Tibial nerve (tissue), 4 donors: ENCODE data around the gene AMBRA1. TPM values are rescaled to one million over a fixed set of nuclear protein-coding genes. Genes with fewer than 3 reads are reported as not detected.

Experiments used
- DNase-seq, 2 donors: peaks; one replicate each; pipeline ENCODE4 v3.0.0-alpha.2; 2019; ENCODE audit warnings: low spot score in 2 of 2
- H3K27ac ChIP-seq, 4 donors: fragments of 200-600 bp; sonication (generic) in 3 of 4; one replicate each; pipeline ENCODE4 v1.5.1; 2017 to 2019; ENCODE audit warnings: mild to moderate bottlenecking in 1 of 4
- H3K27me3 ChIP-seq, 2 donors: fragments of 200-600 bp; sonication (generic) in 1 of 2; one replicate each; pipeline versions ENCODE4 v1.5.1 to v1.6.0; 2017 to 2019
- H3K36me3 ChIP-seq, 3 donors: fragments of 200-600 bp; sonication (generic); one replicate each; pipeline ENCODE4 v1.5.1; 2018 to 2019
- H3K4me1 ChIP-seq, 4 donors: fragments of 200-600 bp; sonication (generic) in 3 of 4; one replicate each; pipeline ENCODE4 v1.5.1; 2017 to 2019
- H3K4me3 ChIP-seq, 4 donors: fragments of 200-600 bp; sonication (generic) in 3 of 4; one replicate each; pipeline ENCODE4 v1.5.1; 2017 to 2019; ENCODE audit warnings: mild to moderate bottlenecking in 1 of 4, moderate library complexity in 1 of 4
- H3K9me3 ChIP-seq, 4 donors: fragments of 200-600 bp; sonication (generic) in 3 of 4; one replicate each; pipeline ENCODE4 v1.5.1; 2017 to 2019
- EP300 ChIP-seq, 2 donors: sonication (generic); formaldehyde crosslinking; IDR thresholded peaks; one replicate each; pipeline ENCODE4 v1.6.1; 2017; ENCODE audit warnings: antibody characterized with exemption in 2 of 2, mild to moderate bottlenecking in 1 of 2
- POLR2A ChIP-seq, 2 donors: fragments of 450-650 bp; IDR thresholded peaks; one replicate each; pipeline ENCODE4 v1.6.1; 2017; ENCODE audit warnings: antibody characterized with exemption in 2 of 2, mild to moderate bottlenecking in 2 of 2, moderate library complexity in 2 of 2
- WGBS, 2 donors: methylation state at CpG; one replicate each; pipeline ENCODE4 v1.1.5; 2018; 5-methylcytosine and 5-hydroxymethylcytosine counted together
- total RNA-seq, 4 donors: library from RNA; depleted of rRNA; stranded (reverse); fragments of >200 nt; gene quantifications; one replicate each; pipeline ENCODE4 v1.1.0, GENCODE V29; 2016
- TF ChIP-seq, protein P1 (sequence below), 5 experiments: fragments of 200-600 bp in 3 of 5; fragments of 450-650 bp in 2 of 5; sonication (generic) in 3 of 5; IDR thresholded peaks; one replicate each; pipeline ENCODE4 v1.5.1; 2016 to 2019; ENCODE audit warnings: antibody characterized with exemption in 5 of 5, mild to moderate bottlenecking in 3 of 5, moderate library complexity in 2 of 5

Gene AMBRA1
- total RNA-seq, 4 donors from 2014 or later = 31.0 to 43.7 (median 35.8) TPM

DNA sequence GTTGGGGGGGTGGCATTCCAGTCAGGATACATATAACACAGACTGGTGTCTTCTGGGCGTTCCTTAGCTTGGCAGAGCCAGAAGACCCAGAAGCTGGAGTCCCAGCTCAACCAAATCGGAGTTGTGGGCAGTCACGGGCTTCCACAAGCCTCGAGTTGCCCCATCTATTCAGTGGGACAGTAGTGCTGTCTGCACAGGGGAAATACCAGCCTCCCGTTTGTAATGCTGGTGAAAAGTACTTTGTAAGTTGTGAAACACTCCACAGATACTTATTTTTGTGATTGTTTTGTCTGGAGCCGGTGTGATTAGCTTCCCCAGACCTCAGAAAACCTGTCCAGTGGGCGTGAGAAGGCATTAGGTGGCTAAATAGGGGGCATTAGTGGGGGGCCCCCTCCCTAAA, 232.9 kb downstream of the AMBRA1 start:
- Histone ChIP-seq H3K4me1 (peaks cover 0 to 52% (median 28%) of the 10 kb centered on the region in 4 donors), H3K27me3 (no peaks in the 10 kb centered on the region), H3K4me3 (peak overlapping the region in 3 of 4 donors; percentile 15 to 37 (median 31)), H3K36me3 (peaks cover 0 to 9% (median 0%) of the 10 kb centered on the region in 3 donors), H3K27ac (peak overlapping the region; percentile 17 to 84 (median 77)), H3K9me3 (no peaks in the 10 kb centered on the region)
- no peak for DNase-seq
- 43 to 53% methylated on average over 7 of the region's 7 CpGs for WGBS, 2 donors
- TF ChIP-seq, protein P1, sequence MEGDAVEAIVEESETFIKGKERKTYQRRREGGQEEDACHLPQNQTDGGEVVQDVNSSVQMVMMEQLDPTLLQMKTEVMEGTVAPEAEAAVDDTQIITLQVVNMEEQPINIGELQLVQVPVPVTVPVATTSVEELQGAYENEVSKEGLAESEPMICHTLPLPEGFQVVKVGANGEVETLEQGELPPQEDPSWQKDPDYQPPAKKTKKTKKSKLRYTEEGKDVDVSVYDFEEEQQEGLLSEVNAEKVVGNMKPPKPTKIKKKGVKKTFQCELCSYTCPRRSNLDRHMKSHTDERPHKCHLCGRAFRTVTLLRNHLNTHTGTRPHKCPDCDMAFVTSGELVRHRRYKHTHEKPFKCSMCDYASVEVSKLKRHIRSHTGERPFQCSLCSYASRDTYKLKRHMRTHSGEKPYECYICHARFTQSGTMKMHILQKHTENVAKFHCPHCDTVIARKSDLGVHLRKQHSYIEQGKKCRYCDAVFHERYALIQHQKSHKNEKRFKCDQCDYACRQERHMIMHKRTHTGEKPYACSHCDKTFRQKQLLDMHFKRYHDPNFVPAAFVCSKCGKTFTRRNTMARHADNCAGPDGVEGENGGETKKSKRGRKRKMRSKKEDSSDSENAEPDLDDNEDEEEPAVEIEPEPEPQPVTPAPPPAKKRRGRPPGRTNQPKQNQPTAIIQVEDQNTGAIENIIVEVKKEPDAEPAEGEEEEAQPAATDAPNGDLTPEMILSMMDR (IDR thresholded peaks at IDR 0.05) = no peak
- TF ChIP-seq EP300 (IDR thresholded peaks at IDR 0.05) (no peak), POLR2A (IDR thresholded peaks at IDR 0.05) (no peak)

DNA sequence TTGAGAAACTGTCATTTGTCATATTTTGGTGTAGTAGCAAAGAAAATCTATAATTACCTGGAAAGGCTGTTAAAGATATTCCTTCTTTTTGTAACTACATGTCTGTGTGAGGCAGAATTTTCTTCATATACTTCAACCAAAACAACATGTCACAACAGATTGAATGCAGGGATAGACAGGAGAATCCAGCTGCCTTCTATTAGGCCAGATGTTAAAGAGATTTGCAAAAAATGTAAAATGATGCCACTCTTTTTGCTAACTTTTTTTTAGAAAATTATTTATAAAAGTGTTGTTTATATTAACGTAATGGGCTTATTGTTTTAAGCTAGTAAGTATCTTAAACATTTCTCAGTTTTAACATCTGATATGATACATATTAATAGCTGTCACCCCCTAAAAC, 233.9 kb downstream of the AMBRA1 start:
- no peak overlapping the region for H3K27ac ChIP-seq
- no peak for TF ChIP-seq POLR2A (IDR thresholded peaks at IDR 0.05)
- TF ChIP-seq, protein P1 (IDR thresholded peaks at IDR 0.05) = no peak
- TF ChIP-seq EP300 (IDR thresholded peaks at IDR 0.05) = no peak
- no peaks in the 10 kb centered on the region for H3K27me3 ChIP-seq
- peaks cover 0 to 52% (median 28%) of the 10 kb centered on the region in 4 donors for H3K4me1 ChIP-seq
- H3K36me3 ChIP-seq = peaks cover 0 to 9% (median 0%) of the 10 kb centered on the region in 3 donors
- H3K9me3 ChIP-seq = no peaks in the 10 kb centered on the region
- no peak for DNase-seq
- no peak overlapping the region for H3K4me3 ChIP-seq
- WGBS, 2 donors = 59 to 64% methylated on average over 1 of the region's 1 CpG

DNA sequence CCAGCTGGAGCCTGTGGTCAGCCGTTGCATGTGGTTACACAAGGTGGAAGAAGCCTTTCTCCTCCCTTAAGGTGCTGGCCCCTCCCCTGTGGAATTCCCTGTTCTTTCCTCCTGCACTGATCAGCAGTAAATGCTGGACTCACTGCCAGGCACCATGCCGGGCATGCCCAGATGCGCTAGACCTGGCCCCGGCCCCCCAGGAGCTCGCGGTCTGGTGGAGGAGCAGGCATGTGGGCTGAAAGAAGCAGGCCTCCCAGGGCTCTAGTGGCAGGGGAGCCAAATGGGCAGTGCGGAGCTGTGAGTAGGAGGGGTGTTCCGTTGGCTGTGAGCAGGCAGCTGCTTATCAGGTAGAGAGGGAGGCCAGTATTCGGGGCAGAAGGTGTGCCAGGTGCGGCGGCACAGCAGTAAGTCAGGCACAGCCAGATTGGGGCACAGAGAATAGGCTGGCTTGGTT, 236.3 kb downstream of the AMBRA1 start:
- TF ChIP-seq, protein P1 (IDR thresholded peaks at IDR 0.05) = no peak
- TF ChIP-seq POLR2A (IDR thresholded peaks at IDR 0.05) (no peak), EP300 (IDR thresholded peaks at IDR 0.05) (no peak)
- no peaks in the 10 kb centered on the region for H3K27me3 ChIP-seq
- no peak overlapping the region for H3K4me3 ChIP-seq
- peaks cover 0 to 9% (median 0%) of the 10 kb centered on the region in 3 donors for H3K36me3 ChIP-seq
- no peak overlapping the region for H3K27ac ChIP-seq
- no peak for DNase-seq
- WGBS, 2 donors = 82% methylated on average over 10 to 11 of the region's 11 CpGs
- H3K4me1 ChIP-seq = peaks cover 0 to 53% (median 22%) of the 10 kb centered on the region in 4 donors
- H3K9me3 ChIP-seq = no peaks in the 10 kb centered on the region

DNA sequence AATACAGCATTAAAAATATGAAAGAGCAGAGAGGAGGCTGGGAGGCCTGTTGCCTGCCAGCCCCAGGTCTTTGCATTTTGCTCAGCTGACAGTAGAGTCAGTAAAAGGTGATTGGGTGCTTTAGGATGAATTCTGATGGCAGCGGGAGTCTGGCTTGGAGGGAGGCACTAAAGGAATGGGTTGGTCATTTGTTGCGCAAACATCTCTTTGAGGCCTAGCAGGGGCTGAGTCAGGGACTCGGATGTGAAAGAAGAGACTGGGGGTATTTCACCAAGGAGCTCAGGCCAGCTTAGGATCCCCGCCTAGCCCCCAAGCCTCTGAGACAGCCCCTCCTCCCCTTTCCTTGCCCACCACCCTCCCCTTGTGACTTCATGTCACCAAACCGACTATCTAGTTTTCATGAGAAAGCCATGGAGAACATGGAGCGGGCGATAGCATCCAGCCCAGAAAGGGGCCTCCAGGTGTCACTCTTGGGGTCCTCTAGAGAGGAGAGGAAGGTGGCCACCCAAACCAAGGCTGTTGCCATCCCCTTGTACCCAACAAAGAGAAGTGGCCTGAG, 236.8 kb downstream of the AMBRA1 start:
- 76 to 83% methylated on average over 7 of the region's 7 CpGs for WGBS, 2 donors
- TF ChIP-seq, protein P1 (IDR thresholded peaks at IDR 0.05) = no peak
- TF ChIP-seq EP300 (IDR thresholded peaks at IDR 0.05) (no peak), POLR2A (IDR thresholded peaks at IDR 0.05) (no peak)
- no peak for DNase-seq
- Histone ChIP-seq H3K27me3 (no peaks in the 10 kb centered on the region), H3K36me3 (peaks cover 0 to 9% (median 0%) of the 10 kb centered on the region in 3 donors), H3K27ac (no peak overlapping the region), H3K4me3 (no peak overlapping the region), H3K9me3 (no peaks in the 10 kb centered on the region), H3K4me1 (peaks cover 0 to 53% (median 22%) of the 10 kb centered on the region in 4 donors)

DNA sequence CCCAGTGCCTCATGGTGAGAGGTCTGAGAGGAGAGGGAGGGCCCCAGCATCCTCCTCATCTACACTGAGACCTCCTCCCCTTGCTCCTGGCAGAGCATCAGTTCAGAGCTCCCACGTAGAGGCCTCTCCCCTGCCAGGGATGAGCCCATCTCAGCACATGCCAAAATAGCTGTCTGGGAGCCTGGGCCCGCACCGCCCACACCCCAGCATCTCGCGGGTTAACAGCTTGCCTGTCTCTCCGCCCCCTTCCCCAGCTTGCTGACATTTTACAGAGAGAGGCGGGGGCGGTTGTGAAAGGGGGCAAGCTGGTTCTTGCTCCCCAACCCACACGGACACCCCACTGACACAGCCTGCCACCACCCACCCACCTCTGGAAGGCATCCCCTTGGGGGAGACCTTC, 240.1 kb downstream of the AMBRA1 start:
- Histone ChIP-seq H3K4me3 (no peak overlapping the region), H3K4me1 (peaks cover 0 to 68% (median 26%) of the 10 kb centered on the region in 4 donors), H3K36me3 (peaks cover 0 to 9% (median 0%) of the 10 kb centered on the region in 3 donors), H3K27ac (peak overlapping the region in 3 of 4 donors; percentile 13 to 62 (median 61)), H3K27me3 (no peaks in the 10 kb centered on the region), H3K9me3 (no peaks in the 10 kb centered on the region)
- TF ChIP-seq, protein P1 (IDR thresholded peaks at IDR 0.05) = no peak
- no peak for DNase-seq
- WGBS, 2 donors = 28 to 37% methylated on average over 8 to 9 of the region's 9 CpGs
